Skeletal muscle tissue (tissue), 4 donors: ENCODE data around the gene FZD10. TPM values are rescaled to one million over a fixed set of nuclear protein-coding genes. Genes with fewer than 3 reads are reported as not detected.

Source experiments
- H3K27ac ChIP-seq: one replicate; pipeline ENCODE4 v1.7.0; 2013; ENCODE audit warnings: mild to moderate bottlenecking, low read depth, low read length, inconsistent platforms
- H3K27me3 ChIP-seq, 3 donors: one replicate each; pipeline ENCODE4 v1.7.0; 2013; ENCODE audit warnings: low read length in 3 of 3; ENCODE audit not compliant: control insufficient read depth in 3 of 3, insufficient read depth in 3 of 3
- H3K36me3 ChIP-seq, 3 donors: one replicate each; pipeline ENCODE4 v1.7.0; 2013; ENCODE audit warnings: low read length in 3 of 3; ENCODE audit not compliant: control insufficient read depth in 3 of 3, insufficient read depth in 3 of 3
- H3K4me1 ChIP-seq, 3 donors: one replicate each; pipeline ENCODE4 v1.7.0; 2013; ENCODE audit warnings: low read length in 3 of 3, mild to moderate bottlenecking in 3 of 3; ENCODE audit not compliant: control insufficient read depth in 3 of 3, insufficient read depth in 3 of 3
- H3K4me3 ChIP-seq, 3 donors: one replicate each; pipeline ENCODE4 v1.7.0; 2013; ENCODE audit warnings: low read length in 3 of 3
- H3K9ac ChIP-seq, 3 donors: one replicate each; pipeline ENCODE4 v1.7.0; 2013; ENCODE audit warnings: low read length in 3 of 3, mild to moderate bottlenecking in 3 of 3, moderate library complexity in 2 of 3, low read depth in 1 of 3
- H3K9me3 ChIP-seq, 3 donors: one replicate each; pipeline ENCODE4 v1.7.0; 2013; ENCODE audit warnings: low read length in 3 of 3; ENCODE audit not compliant: control insufficient read depth in 3 of 3
- total RNA-seq: library from RNA; depleted of rRNA; stranded (reverse); fragments of >200 nt; gene quantifications from one replicate; pipeline ENCODE4 v1.2.3, GENCODE V29; 2014
- donor health status: Osteomylitis.

The FZD10 gene
- total RNA-seq, 1 donor from 2014 or later: 5.7 TPM

- Histone ChIP-seq H3K27me3 (peaks cover 4 to 18% (median 6%) of the 10 kb centered on the region in 3 donors), H3K27ac (no peak overlapping the region), H3K36me3 (no peaks in the 10 kb centered on the region), H3K9me3 (no peaks in the 10 kb centered on the region), H3K9ac (no peak overlapping the region), H3K4me3 (no peak overlapping the region), H3K4me1 (no peaks in the 10 kb centered on the region)
Observed at GRCh38 chr12:130139567-130140421, 22.5 kb upstream of the FZD10 start.

DNA sequence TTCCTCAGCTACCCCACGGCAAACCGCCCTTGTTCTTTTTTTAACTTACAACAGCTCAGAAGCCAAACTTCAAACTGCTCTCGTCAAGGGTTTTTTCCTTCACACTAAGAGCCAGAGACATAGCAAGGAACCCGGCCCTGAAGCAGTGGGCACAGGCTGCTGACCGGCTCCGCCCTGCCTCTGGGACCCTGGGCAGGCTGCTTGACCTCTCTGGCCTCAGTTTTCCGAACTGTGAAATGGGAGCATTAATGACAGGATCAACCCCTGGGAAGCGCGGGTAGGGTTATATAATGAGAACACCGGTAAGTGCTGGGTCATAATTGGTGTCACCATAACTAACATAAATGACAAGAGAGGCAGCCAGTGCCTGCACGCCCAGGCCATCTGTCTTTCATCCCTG is 21.2 kb upstream of the FZD10 start:
- H3K27me3 ChIP-seq: peaks cover 2 to 24% (median 10%) of the 10 kb centered on the region in 3 donors
- no peaks in the 10 kb centered on the region for H3K36me3 ChIP-seq
- H3K9ac ChIP-seq: no peak overlapping the region
- no peak overlapping the region for H3K27ac ChIP-seq
- H3K4me1 ChIP-seq: no peaks in the 10 kb centered on the region
- H3K4me3 ChIP-seq: no peak overlapping the region
- H3K9me3 ChIP-seq: no peaks in the 10 kb centered on the region

DNA sequence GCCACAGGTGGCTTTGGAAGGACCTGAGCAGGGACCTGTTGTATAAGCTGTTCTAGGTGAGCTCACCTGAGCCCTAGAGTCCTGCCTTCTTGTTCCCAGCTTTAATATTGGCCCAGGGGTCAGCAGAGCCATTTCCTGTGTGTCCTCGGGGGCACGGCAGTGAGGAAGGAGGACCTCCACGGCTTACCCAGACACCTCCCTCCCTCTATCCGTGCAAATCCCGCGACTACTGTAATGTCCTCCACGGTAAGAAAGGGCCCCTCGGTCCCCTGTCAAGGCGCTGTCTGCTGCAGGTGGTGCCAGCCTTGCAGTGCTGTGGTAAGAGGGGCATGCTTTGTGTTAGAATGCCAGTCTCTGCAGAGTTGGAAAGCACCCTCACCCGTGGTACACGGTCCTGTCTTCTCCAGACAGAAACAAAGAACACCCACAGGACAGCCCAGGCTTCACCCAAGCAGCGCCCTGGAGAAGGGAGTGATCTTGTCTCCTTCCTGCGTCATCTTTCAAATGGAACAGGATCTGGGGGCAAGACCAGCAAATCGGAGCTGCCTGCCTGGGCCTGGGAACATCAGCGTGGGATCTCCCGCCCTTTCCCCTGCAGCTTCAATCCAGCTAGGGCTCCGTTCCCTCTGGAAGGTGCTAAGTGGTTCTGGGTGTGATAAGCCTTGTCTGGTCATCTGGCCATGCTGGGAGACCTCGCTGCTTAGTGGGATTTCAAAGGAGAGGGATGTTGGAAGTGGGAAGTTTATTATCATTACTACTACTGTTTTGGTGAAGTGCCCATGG is 20.2 kb upstream of the FZD10 start:
- H3K27ac ChIP-seq: no peak overlapping the region
- H3K36me3 ChIP-seq: no peaks in the 10 kb centered on the region
- no peak overlapping the region for H3K4me3 ChIP-seq
- peaks cover 2 to 24% (median 10%) of the 10 kb centered on the region in 3 donors for H3K27me3 ChIP-seq
- H3K9ac ChIP-seq: no peak overlapping the region
- no peaks in the 10 kb centered on the region for H3K9me3 ChIP-seq
- H3K4me1 ChIP-seq: no peaks in the 10 kb centered on the region

DNA sequence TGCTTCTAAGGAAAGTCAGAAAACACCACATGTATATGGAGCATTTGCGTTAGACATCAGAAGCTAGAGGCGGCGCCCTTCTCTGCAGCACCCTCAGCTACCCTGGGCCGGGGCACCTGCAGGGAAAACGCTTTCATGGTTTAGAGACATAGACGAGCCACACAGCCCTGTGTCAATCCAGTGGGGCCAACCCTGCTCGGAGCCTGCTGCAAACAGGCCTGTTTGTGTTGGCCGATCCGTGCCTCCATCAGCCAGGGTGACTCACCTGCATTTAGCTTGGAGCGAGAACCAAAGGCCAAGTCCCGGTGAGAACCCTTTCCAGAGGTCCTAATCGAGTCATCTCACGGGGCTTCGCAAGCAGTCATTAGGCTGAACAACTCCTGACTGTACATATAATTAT is 19.5 kb upstream of the FZD10 start:
- H3K9ac ChIP-seq: no peak overlapping the region
- no peak overlapping the region for H3K4me3 ChIP-seq
- H3K4me1 ChIP-seq: no peaks in the 10 kb centered on the region
- no peaks in the 10 kb centered on the region for H3K9me3 ChIP-seq
- no peaks in the 10 kb centered on the region for H3K36me3 ChIP-seq
- peaks cover 2 to 24% (median 10%) of the 10 kb centered on the region in 3 donors for H3K27me3 ChIP-seq
- no peak overlapping the region for H3K27ac ChIP-seq

DNA sequence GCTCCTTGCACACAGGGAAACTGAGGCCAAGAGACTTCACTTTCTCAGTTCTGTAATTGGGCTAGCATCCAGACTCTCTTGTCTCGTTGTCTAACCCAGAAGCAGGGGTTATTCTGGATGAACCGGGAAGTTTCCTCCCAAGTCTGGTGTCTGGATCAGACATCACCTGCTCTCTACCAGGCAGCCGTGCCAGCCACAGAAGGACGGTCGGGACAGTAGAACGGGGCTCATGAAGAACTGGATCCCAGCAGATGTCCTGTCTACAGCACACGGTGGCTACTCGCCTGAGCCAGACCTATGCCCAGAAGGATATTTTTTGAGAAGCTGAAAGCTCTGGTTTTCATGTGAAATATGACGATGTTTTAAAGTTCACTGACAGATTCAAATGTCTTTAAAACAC is 19.1 kb upstream of the FZD10 start:
- H3K4me1 ChIP-seq: no peaks in the 10 kb centered on the region
- no peaks in the 10 kb centered on the region for H3K9me3 ChIP-seq
- H3K9ac ChIP-seq: no peak overlapping the region
- no peak overlapping the region for H3K4me3 ChIP-seq
- H3K27me3 ChIP-seq: peaks cover 2 to 28% (median 10%) of the 10 kb centered on the region in 3 donors
- H3K36me3 ChIP-seq: no peaks in the 10 kb centered on the region
- no peak overlapping the region for H3K27ac ChIP-seq

DNA sequence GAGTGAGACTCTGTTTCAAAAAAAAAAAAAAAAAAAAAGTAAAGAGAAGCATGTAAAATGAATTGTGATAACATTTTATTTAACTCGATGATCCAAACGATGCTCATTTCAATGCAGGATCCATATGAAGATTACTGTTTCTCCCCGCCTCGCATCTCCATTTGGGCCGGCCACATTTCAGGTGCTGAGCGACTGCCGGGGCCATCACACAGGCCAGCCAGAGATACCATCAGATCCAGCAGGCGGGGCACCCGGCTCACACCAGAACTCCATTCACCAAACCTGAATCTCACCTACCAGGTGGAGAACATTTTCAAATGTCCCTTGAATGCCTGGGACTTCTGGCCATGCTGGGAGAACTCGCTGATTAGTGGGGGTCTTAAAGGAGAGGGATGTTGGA is 18.0 kb upstream of the FZD10 start:
- Histone ChIP-seq H3K4me3 (no peak overlapping the region), H3K27me3 (peaks cover 2 to 29% (median 10%) of the 10 kb centered on the region in 3 donors), H3K27ac (no peak overlapping the region), H3K9me3 (no peaks in the 10 kb centered on the region), H3K36me3 (no peaks in the 10 kb centered on the region), H3K4me1 (no peaks in the 10 kb centered on the region), H3K9ac (no peak overlapping the region)

DNA sequence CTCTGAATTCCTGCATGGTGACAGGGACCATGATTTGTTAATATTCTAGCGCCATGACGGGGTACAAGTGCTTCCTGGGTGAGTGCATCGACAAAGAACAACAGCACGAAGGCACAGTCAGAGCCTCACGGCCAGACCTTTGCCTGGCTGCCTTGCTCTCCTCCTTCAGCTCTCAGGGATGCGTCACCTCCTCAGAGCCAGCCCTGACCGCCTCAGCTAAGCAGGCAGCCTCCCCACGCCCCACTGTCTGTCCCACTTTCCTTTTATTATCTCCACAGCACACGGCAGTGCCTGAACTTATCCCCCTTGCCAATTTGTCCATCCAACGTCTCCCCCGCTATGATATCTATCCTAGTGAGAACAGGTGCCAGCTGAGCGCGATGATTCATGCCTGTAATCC is 16.5 kb upstream of the FZD10 start:
- Histone ChIP-seq H3K9ac (no peak overlapping the region), H3K4me3 (no peak overlapping the region), H3K27me3 (peaks cover 2 to 29% (median 10%) of the 10 kb centered on the region in 3 donors), H3K36me3 (no peaks in the 10 kb centered on the region), H3K9me3 (peaks cover 0 to 2% (median 0%) of the 10 kb centered on the region in 3 donors), H3K27ac (no peak overlapping the region), H3K4me1 (no peaks in the 10 kb centered on the region)

DNA sequence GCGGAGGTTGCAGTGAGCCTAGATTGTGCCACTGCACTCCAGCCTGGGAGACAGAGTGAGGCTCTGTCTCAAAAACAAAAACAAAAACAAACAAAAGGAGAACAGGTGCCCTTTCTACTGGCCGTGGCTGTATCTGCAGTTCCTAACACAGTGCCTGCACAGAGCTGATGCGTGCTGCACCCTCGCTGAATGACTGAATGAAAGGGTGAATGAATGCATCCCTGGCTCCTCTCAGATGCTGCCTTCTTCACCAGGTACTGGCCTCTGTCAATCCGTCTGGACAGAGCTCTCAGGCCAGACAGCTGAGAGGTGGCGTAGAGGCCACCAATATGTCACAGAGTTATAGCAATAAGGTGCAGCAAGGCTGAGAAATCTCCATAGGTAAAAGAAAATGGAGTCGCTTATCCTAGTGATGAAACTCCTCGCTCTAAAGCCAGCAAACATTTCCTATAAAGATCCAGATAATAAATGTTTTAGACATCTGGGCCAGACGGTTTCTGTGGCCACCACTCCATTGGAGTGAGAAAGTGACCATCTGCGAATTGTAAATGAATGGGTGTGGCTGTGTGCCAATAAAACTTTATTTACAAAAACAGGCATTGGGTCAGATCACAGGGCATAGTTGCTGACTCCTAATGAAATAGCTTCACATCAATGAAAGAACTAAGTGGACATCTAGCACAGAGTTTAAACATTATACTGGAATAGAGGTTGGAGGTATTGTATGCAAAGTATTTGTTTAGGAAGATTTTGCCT is 15.9 kb upstream of the FZD10 start:
- peaks cover 2 to 27% (median 10%) of the 10 kb centered on the region in 3 donors for H3K27me3 ChIP-seq
- no peaks in the 10 kb centered on the region for H3K36me3 ChIP-seq
- H3K27ac ChIP-seq: no peak overlapping the region
- peaks cover 0 to 2% (median 0%) of the 10 kb centered on the region in 3 donors for H3K9me3 ChIP-seq
- no peak overlapping the region for H3K4me3 ChIP-seq
- no peak overlapping the region for H3K9ac ChIP-seq
- H3K4me1 ChIP-seq: no peaks in the 10 kb centered on the region

DNA sequence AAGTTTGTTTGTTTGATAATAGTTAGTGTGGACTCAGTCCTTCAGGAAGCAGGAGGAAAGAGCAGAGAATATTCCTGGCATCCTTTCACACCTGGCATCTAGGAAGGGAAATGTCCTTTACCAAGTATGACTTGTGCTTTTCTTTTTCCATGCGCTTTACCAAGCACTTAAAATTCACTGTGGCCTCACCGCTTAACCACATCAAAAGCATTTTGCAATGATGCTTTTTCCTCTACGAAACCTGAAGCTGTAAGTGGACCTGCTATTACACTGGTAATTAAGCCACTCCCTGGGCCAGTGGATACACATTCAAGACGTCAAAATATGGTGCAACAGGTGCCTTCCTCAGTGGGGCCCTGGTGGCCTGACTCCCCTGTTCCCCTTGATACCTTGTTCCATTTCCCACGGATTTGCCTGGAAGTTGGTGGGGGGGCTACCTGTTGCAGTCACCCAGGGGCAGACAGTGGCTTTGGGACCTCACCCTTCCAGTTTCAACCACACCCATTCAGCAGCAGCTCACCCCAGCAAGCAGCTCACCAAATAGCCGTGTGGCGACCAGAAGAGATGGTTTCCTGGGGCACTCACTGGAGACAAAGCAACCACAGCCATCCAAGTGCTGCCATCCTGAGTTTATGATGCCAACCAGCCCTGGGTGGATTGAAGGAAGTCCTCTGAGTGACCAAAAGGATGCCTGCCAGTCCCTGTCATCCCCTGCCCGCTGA is 14.2 kb upstream of the FZD10 start:
- Histone ChIP-seq H3K27me3 (peaks cover 0 to 12% (median 9%) of the 10 kb centered on the region in 3 donors), H3K9me3 (peaks cover 0 to 2% (median 0%) of the 10 kb centered on the region in 3 donors), H3K4me3 (no peak overlapping the region), H3K9ac (no peak overlapping the region), H3K4me1 (no peaks in the 10 kb centered on the region), H3K27ac (no peak overlapping the region), H3K36me3 (no peaks in the 10 kb centered on the region)
